ENCODE results near the gene RTEL1. TPM values are rescaled to one million over a fixed set of nuclear protein-coding genes. Genes with fewer than 3 reads are reported as not detected.

The RTEL1 gene
- total and polyA plus RNA-seq, 9 of the 15 experiments (the other 6 are each of a cell fraction or from before 2014, with no cell fraction given): 0.36 to 61.0 (median 17.9) TPM

GRCh38 chr20:63693083-63693732 is 35.1 kb downstream of the RTEL1 start:
- Histone ChIP-seq H3K79me2 (ENCODE audit: control insufficient read depth, insufficient read depth, low read length) (no peaks in the 10 kb centered on the region), H3K4me1 (replicated peaks in 1 of 2; ENCODE audit: control insufficient read depth in 2 of 2, insufficient read depth in 2 of 2, low read length in 2 of 2) (peaks cover 0 to 74% of the 10 kb centered on the region in 2 experiments; a peak in 2 of 5 replicates), H3K9ac (ENCODE audit: insufficient read depth in 1 of 2, low read depth in 2 of 2, low read length in 2 of 2) (no peak overlapping the region), H3K4me3 (no peak overlapping the region), H3K36me3 (ENCODE audit: control insufficient read depth, insufficient read depth, low read length) (peaks cover 37% of the 10 kb centered on the region; the same call in 2 of the 3 replicates), H3K27ac (ENCODE audit: extremely low read depth, low read depth, low read length) (no peak overlapping the region), H4K20me1 (replicated peaks; ENCODE audit: control insufficient read depth, insufficient read depth, low read length) (no peaks in the 10 kb centered on the region; the same call in 1 of the 2 replicates), H3K27me3 (ENCODE audit: control insufficient read depth in 2 of 2, insufficient read depth in 2 of 2, low read length in 2 of 2) (no peaks in the 10 kb centered on the region), H3K9me3 (replicated peaks; ENCODE audit: control insufficient read depth, insufficient read depth, low read depth, low read length) (no peaks in the 10 kb centered on the region), H3K9me1 (ENCODE audit: control insufficient read depth, insufficient read depth, low read length) (no peaks in the 10 kb centered on the region), H2AFZ (ENCODE audit: low read depth, low read length) (no peak overlapping the region), H3K4me2 (ENCODE audit: insufficient read depth, low read length) (no peak overlapping the region)
- WGBS (ENCODE audit: insufficient coverage, low coverage, missing lambda C conversion rate): 95% methylated on average over 10 of the region's 10 CpGs
- ATAC-seq (no peak), DNase-seq (ENCODE audit: extremely low read depth in 1 of 4, low spot score in 3 of 4) (no peak), FAIRE-seq (no peak)
- ChIA-PET CTCF (ENCODE audit: low intra/inter-chr PET ratio) (no interaction called here), POLR2A (no interaction called here)
- in situ Hi-C loops (cut with MboI) (no loop called here), intact Hi-C loops (cut with micrococcal nuclease) (no loop called here)
- TF ChIP-seq POLR2A (conservative IDR thresholded peaks at IDR 0.05) (0 out of 2 replicates have a peak, but pooled peaks have one; percentile 2), POLR2G (IDR thresholded peaks at IDR 0.05; ENCODE audit: low read depth, low read length) (peak; percentile 36), TRIM28 (IDR thresholded peaks at IDR 0.05) (no peak)
- BruUV-seq (replicated peaks): no TSS peak

GRCh38 chr20:63693733-63694583 is 35.8 kb downstream of the RTEL1 start:
- Histone ChIP-seq H3K27ac (ENCODE audit: extremely low read depth, low read depth, low read length) (no peak overlapping the region), H3K9me3 (replicated peaks; ENCODE audit: control insufficient read depth, insufficient read depth, low read depth, low read length) (no peaks in the 10 kb centered on the region), H3K36me3 (ENCODE audit: control insufficient read depth, insufficient read depth, low read length) (peaks cover 37% of the 10 kb centered on the region; the same call in 2 of the 3 replicates), H3K79me2 (ENCODE audit: control insufficient read depth, insufficient read depth, low read length) (no peaks in the 10 kb centered on the region), H3K4me3 (no peak overlapping the region), H4K20me1 (replicated peaks; ENCODE audit: control insufficient read depth, insufficient read depth, low read length) (no peaks in the 10 kb centered on the region; the same call in 1 of the 2 replicates), H3K9me1 (ENCODE audit: control insufficient read depth, insufficient read depth, low read length) (no peaks in the 10 kb centered on the region), H3K27me3 (ENCODE audit: control insufficient read depth in 2 of 2, insufficient read depth in 2 of 2, low read length in 2 of 2) (no peaks in the 10 kb centered on the region), H3K4me1 (replicated peaks in 1 of 2; ENCODE audit: control insufficient read depth in 2 of 2, insufficient read depth in 2 of 2, low read length in 2 of 2) (peaks cover 2 to 74% of the 10 kb centered on the region in 2 experiments; a peak in 3 of 5 replicates), H3K9ac (ENCODE audit: insufficient read depth in 1 of 2, low read depth in 2 of 2, low read length in 2 of 2) (0 out of 4 replicates have a peak overlapping the region, but pooled peaks of 1 of the 2 experiments have one; percentile 17), H2AFZ (ENCODE audit: low read depth, low read length) (no peak overlapping the region), H3K4me2 (ENCODE audit: insufficient read depth, low read length) (no peak overlapping the region)
- no peak for FAIRE-seq
- in situ Hi-C loops (cut with MboI) (no loop called here), intact Hi-C loops (cut with micrococcal nuclease) (no loop called here)
- BruUV-seq (replicated peaks): no TSS peak
- ATAC-seq: no peak
- TF ChIP-seq RBM22 (IDR thresholded peaks at IDR 0.05; ENCODE audit: low read depth, low read length, poor library complexity, severe bottlenecking) (peak; percentile 43), FOXJ3 (CRISPR knock-in tag; IDR thresholded peaks at IDR 0.05) (no peak), ILF3 (IDR thresholded peaks at IDR 0.05; ENCODE audit: borderline replicate concordance) (no peak), PCBP1 (IDR thresholded peaks at IDR 0.05; ENCODE audit: low read depth, low read length, poor library complexity, severe bottlenecking) (peak; percentile 6), SUPT5H (IDR thresholded peaks at IDR 0.05) (no peak; the same call in 1 of the 2 replicates), ETS1 (conservative IDR thresholded peaks at IDR 0.05; ENCODE audit: control insufficient read depth, low read depth, low read length) (0 out of 2 replicates have a peak, but pooled peaks have one; percentile 12), POLR2A (conservative IDR thresholded peaks at IDR 0.05) (peak; percentile 53), ZBTB17 (CRISPR knock-in tag; IDR thresholded peaks at IDR 0.05) (no peak)
- TF ChIP-seq, protein P1, sequence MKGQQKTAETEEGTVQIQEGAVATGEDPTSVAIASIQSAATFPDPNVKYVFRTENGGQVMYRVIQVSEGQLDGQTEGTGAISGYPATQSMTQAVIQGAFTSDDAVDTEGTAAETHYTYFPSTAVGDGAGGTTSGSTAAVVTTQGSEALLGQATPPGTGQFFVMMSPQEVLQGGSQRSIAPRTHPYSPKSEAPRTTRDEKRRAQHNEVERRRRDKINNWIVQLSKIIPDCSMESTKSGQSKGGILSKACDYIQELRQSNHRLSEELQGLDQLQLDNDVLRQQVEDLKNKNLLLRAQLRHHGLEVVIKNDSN (CRISPR knock-in tag; IDR thresholded peaks at IDR 0.05): no peak
- DNase-seq (ENCODE audit: extremely low read depth in 1 of 4, low spot score in 3 of 4): no peak
- 94% methylated on average over 18 of the region's 21 CpGs for WGBS (ENCODE audit: insufficient coverage, low coverage, missing lambda C conversion rate)
- CTCF ChIA-PET (ENCODE audit: low intra/inter-chr PET ratio): interaction anchor here (0.6 kb wide), 1 partner anchor 127 kb away, joined by 3 read pairs; no protein-coding TSS in a partner anchor
- POLR2A ChIA-PET: no interaction called here
